Endothelial cell of umbilical vein (primary cell): Measurements from ENCODE around the gene ARFRP1. TPM values are rescaled to one million over a fixed set of nuclear protein-coding genes. Genes with fewer than 3 reads are reported as not detected.

Source experiments
- BruUV-seq: library from RNA; stranded (reverse); fragments of 400-500 nt; replicated peaks from 2 replicates; lab custom pipeline; 2021; lab: Mats Ljungman, UMichigan
- CTCF ChIA-PET: fragments of 300-600, 350-600 bp; sonication (Branson Sonifier 250); formaldehyde crosslinking; loops from one replicate; lab custom pipeline; 2021; ENCODE audit warnings: antibody characterized with exemption, inconsistent platforms; lab: Charles Lee
- POLR2A ChIA-PET: fragments of 300-600, 350-600 bp; sonication (Branson Sonifier 250); formaldehyde crosslinking; loops from one replicate; lab custom pipeline; 2021; ENCODE audit warnings: antibody characterized with exemption, inconsistent platforms; lab: Charles Lee
- DNase-seq: peaks from one replicate; pipeline ENCODE4 v3.0.0-alpha.2; 2011; ENCODE audit warnings: low read depth, low spot score
- FAIRE-seq: peaks from 2 replicates; lab custom pipeline; 2011; peaks lifted over from hg19 to GRCh38; lab: Jason Lieb, UNC
- H2AFZ ChIP-seq: 2 replicates; pipeline ENCODE4 v1.6.0; 2012; ENCODE audit warnings: low read depth, low read length, control low read depth, inconsistent platforms
- H3K27ac ChIP-seq: 2 replicates; pipeline ENCODE4 v1.5.1; 2011; ENCODE audit warnings: low read depth, mild to moderate bottlenecking, control low read depth, low read length, moderate library complexity; ENCODE audit not compliant: insufficient read depth
- H3K27me3 ChIP-seq, 2 experiments: 2 replicates each; pipeline versions ENCODE4 v1.6.0 to v1.6.1; 2011; ENCODE audit warnings: low read length in 2 of 2, mixed read lengths in 1 of 2; ENCODE audit not compliant: control insufficient read depth in 2 of 2, insufficient read depth in 2 of 2
- H3K36me3 ChIP-seq, 2 experiments: 2 replicates in 1 of 2; 3 replicates in 1 of 2; pipeline ENCODE4 v1.5.1; 2011; ENCODE audit warnings: low read length in 2 of 2, mild to moderate bottlenecking in 1 of 2, moderate library complexity in 1 of 2; ENCODE audit not compliant: control insufficient read depth in 2 of 2, insufficient read depth in 2 of 2; ENCODE audit errors: extremely low read depth in 1 of 2
- H3K4me1 ChIP-seq: 3 replicates; pipeline ENCODE4 v1.5.1; 2011; ENCODE audit warnings: mild to moderate bottlenecking, low read length; ENCODE audit not compliant: control insufficient read depth, insufficient read depth; ENCODE audit errors: extremely low read depth
- H3K4me2 ChIP-seq: 2 replicates; pipeline ENCODE4 v1.6.1; 2011; ENCODE audit warnings: low read length, control low read depth, mixed read lengths; ENCODE audit not compliant: insufficient read depth
- H3K4me3 ChIP-seq, 3 experiments: fragments of 200-600 bp in 1 of 3; sonication (generic), shearing (Covaris generic) in 1 of 3; replicated peaks in 1 of 3; 2 replicates each; pipeline ENCODE4 v1.5.1; 2011 to 2016; ENCODE audit warnings: control low read depth in 3 of 3, low read length in 3 of 3, mild to moderate bottlenecking in 2 of 3, inconsistent platforms in 1 of 3, low read depth in 1 of 3, moderate library complexity in 1 of 3; ENCODE audit not compliant: insufficient read depth in 1 of 3
- H3K79me2 ChIP-seq: 2 replicates; pipeline ENCODE4 v1.6.0; 2012; ENCODE audit warnings: low read length, inconsistent platforms; ENCODE audit not compliant: control insufficient read depth, insufficient read depth
- H3K9ac ChIP-seq: replicated peaks from 2 replicates; pipeline ENCODE3; 2011; ENCODE audit warnings: low read length, control low read depth; ENCODE audit not compliant: insufficient read depth; ENCODE audit errors: extremely low read depth
- H3K9me1 ChIP-seq: replicated peaks from 3 replicates; pipeline ENCODE4 v1.6.0; 2011; ENCODE audit warnings: mild to moderate bottlenecking, low read length; ENCODE audit not compliant: control insufficient read depth, insufficient read depth; ENCODE audit errors: extremely low read depth
- H3K9me3 ChIP-seq: replicated peaks from 2 replicates; pipeline ENCODE4 v1.5.1; 2012; ENCODE audit warnings: low read length, inconsistent platforms; ENCODE audit not compliant: control insufficient read depth, insufficient read depth
- H4K20me1 ChIP-seq: replicated peaks from 2 replicates; pipeline ENCODE3; 2011; ENCODE audit warnings: mild to moderate bottlenecking, low read length; ENCODE audit not compliant: control insufficient read depth, insufficient read depth; ENCODE audit errors: extremely low read depth
- CTCF ChIP-seq, 2 donors: IDR thresholded peaks; 1 replicate in 1 of 2; 2 replicates in 1 of 2; pipeline ENCODE4 v1.5.1; 2011; ENCODE audit warnings: low read length in 2 of 2, mild to moderate bottlenecking in 2 of 2, moderate library complexity in 2 of 2, control low read depth in 1 of 2, inconsistent platforms in 1 of 2, low read depth in 1 of 2; ENCODE audit not compliant: insufficient read depth in 1 of 2; ENCODE audit errors: extremely low read depth in 1 of 2
- EZH2 ChIP-seq: IDR thresholded peaks from 2 replicates; pipeline ENCODE4 v1.6.1; 2012; ENCODE audit warnings: borderline replicate concordance, low read depth, mild to moderate bottlenecking, moderate library complexity, low read length, inconsistent platforms; ENCODE audit not compliant: severe bottlenecking
- FOS ChIP-seq: IDR thresholded peaks from 2 replicates; pipeline ENCODE4 v1.6.1; 2011; ENCODE audit warnings: mild to moderate bottlenecking, low read length, moderate library complexity, borderline replicate concordance; ENCODE audit not compliant: insufficient read depth
- GATA2 ChIP-seq: IDR thresholded peaks from 2 replicates; pipeline ENCODE4 v1.7.0; 2011; ENCODE audit warnings: low read depth, mild to moderate bottlenecking, moderate library complexity, mixed read lengths, low read length; ENCODE audit not compliant: insufficient read length, insufficient read depth
- JUN ChIP-seq: IDR thresholded peaks from 2 replicates; pipeline ENCODE4 v1.6.1; 2011; ENCODE audit warnings: borderline replicate concordance, low read depth; ENCODE audit not compliant: insufficient read length, insufficient read depth
- MAX ChIP-seq: IDR thresholded peaks from 2 replicates; pipeline ENCODE4 v1.6.1; 2011; ENCODE audit not compliant: insufficient read depth, insufficient read length
- MYC ChIP-seq: IDR thresholded peaks from one replicate; pipeline ENCODE4 v1.6.1; 2011; ENCODE audit warnings: mild to moderate bottlenecking, low read depth, low read length
- POLR2A ChIP-seq: IDR thresholded peaks from 2 replicates; pipeline ENCODE4 v1.6.1; 2012; ENCODE audit warnings: low read depth, mild to moderate bottlenecking, control low read depth, low read length
- POLR2AphosphoS5 ChIP-seq: IDR thresholded peaks from 2 replicates; pipeline ENCODE4 v1.6.1; 2012; ENCODE audit warnings: low read depth, mild to moderate bottlenecking, control low read depth, low read length, moderate library complexity; ENCODE audit not compliant: insufficient read depth
- dilution Hi-C: fragments of 300-500 bp; cut with MboI; formaldehyde crosslinking; loops from one replicate; pipeline ENCODE4 v1.15.0; 2019; ENCODE audit warnings: low sequenced_read_pairs; ENCODE audit not compliant: extremely low pct_ligation_motif_present
- intact Hi-C: fragments of 100-400 bp; cut with micrococcal nuclease; formaldehyde crosslinking; loops from one replicate; pipeline ENCODE4 v1.10.0; 2022
- polyA plus RNA-seq, 4 experiments: library from polyadenylated mRNA; depleted of rRNA in 3 of 4; stranded (reverse) in 3 of 4; unstranded in 1 of 4; fragments of >200 nt; gene quantifications; 2 replicates each; pipeline versions ENCODE4 v1.2.1 to v1.2.3, GENCODE V29; 2011 to 2012; ENCODE audit warnings: missing spikeins in 1 of 4
- total RNA-seq: library from RNA; stranded (reverse); gene quantifications from 2 replicates; pipeline ENCODE4 v1.2.3, GENCODE V29; 2021

ARFRP1 gene
- total and polyA plus RNA-seq, 2 donors (not counting 3 experiments of a cell fraction or from before 2014, with no cell fraction given), result 48.7 to 51.6 TPM

GRCh38 chr20:63693083-63693732, 14.6 kb downstream of the ARFRP1 start:
- TF ChIP-seq JUN, result no peak
- TF ChIP-seq MAX, result no peak
- no peak for TF ChIP-seq GATA2
- TF ChIP-seq EZH2, result no peak
- no peak for TF ChIP-seq CTCF (IDR thresholded peaks at IDR 0.05; ENCODE audit: extremely low read depth in 1 of 2, insufficient read depth in 1 of 2, low read depth in 1 of 2, low read length in 2 of 2)
- TF ChIP-seq MYC, result no peak
- no peak for TF ChIP-seq POLR2A
- no peak for TF ChIP-seq FOS
- no peak for TF ChIP-seq POLR2AphosphoS5
- Histone ChIP-seq H3K27ac (no peak overlapping the region), H3K4me1 (peaks cover 25% of the 10 kb centered on the region), H3K79me2 (no peaks in the 10 kb centered on the region), H4K20me1 (no peaks in the 10 kb centered on the region), H3K4me2 (no peak overlapping the region), H3K36me3 (no peaks in the 10 kb centered on the region), H3K4me3 (no peak overlapping the region), H3K9ac (no peak overlapping the region), H3K27me3 (no peaks in the 10 kb centered on the region), H2AFZ (no peak overlapping the region), H3K9me3 (no peaks in the 10 kb centered on the region), H3K9me1 (no peaks in the 10 kb centered on the region)
- FAIRE-seq (peak; percentile 24), DNase-seq (no peak)
- ChIA-PET CTCF (interaction anchor here (1.4 kb wide), 1 partner anchor 51 kb away, joined by 3 read pairs; no protein-coding TSS in a partner anchor), POLR2A (no interaction called here)
- BruUV-seq, result no TSS peak
- intact Hi-C loops (no loop called here), dilution Hi-C loops (no loop called here)
